ENCODE results near the gene PDXP. TPM values are rescaled to one million over a fixed set of nuclear protein-coding genes. Genes with fewer than 3 reads are reported as not detected.

Gene PDXP
- total and polyA plus RNA-seq, 2 of the 13 experiments (the other 11 are each of a cell fraction or from before 2014, with no cell fraction given), result 58.2 to 70.6 TPM

DNA sequence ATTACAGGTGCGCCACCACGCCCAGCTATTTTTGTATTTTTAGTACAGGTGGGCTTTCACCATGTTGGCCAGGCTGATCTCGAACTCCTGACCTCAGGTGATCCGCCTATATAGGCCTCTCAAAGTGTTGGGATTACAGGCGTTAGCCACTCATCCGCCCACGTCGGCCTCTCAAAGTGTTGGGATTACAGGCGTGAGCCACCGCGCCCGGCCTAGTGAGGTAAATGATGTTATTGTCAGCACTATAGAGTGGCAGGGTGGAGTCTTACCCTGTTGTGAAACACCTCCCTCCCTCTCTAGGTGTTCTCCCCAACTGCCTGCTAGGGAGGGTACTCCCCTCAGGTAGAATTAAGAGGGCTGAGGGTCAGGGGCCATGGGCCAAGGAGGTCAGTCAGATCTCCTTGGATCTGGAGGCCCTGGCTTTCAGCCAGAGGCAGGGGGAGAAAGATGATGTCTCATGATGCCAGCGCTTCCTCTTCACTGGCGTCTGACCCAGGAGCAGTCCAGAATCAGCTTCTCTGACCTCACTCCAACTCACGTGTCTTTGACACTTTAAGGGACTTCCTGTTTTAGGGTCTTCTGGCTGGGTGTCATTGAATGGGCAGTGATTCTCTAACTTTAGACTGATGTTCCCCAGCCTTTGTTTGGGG lies 47.9 kb upstream of the PDXP start:
- no peak for DNase-seq (ENCODE audit: low spot score)
- H2AFZ ChIP-seq (ENCODE audit: low read length), result no peak overlapping the region
- peaks cover 40% of the 10 kb centered on the region for H3K4me1 ChIP-seq (ENCODE audit: insufficient read depth, low read length)
- WGBS (ENCODE audit: low lambda C conversion rate), result 87% methylated on average over 15 of the region's 15 CpGs
- H3K4me3 ChIP-seq (replicated peaks in 1 of 3; ENCODE audit: insufficient read depth in 1 of 3, low read depth in 2 of 3, low read length in 3 of 3), result no peak overlapping the region
- H3K36me3 ChIP-seq (replicated peaks in 1 of 2; ENCODE audit: control insufficient read depth in 1 of 2, insufficient read depth in 2 of 2, low read length in 2 of 2), result peaks cover 2 to 9% of the 10 kb centered on the region in 2 experiments; a peak in 2 of 5 replicates
- in situ Hi-C loops (cut with HindIII; ENCODE audit: extremely low pct_ligation_motif_present, low pct_unique_long_range_greater_than_20kb), result no loop called here
- H3K27ac ChIP-seq (ENCODE audit: extremely low read length, insufficient read depth, low read length), result peak overlapping the region; percentile 97
- H3K27me3 ChIP-seq (ENCODE audit: control insufficient read depth in 1 of 2, insufficient read depth in 2 of 2, low read length in 2 of 2), result peaks cover 0 to 5% of the 10 kb centered on the region in 2 experiments; a peak in 1 of 5 replicates
- TF ChIP-seq, protein P1, sequence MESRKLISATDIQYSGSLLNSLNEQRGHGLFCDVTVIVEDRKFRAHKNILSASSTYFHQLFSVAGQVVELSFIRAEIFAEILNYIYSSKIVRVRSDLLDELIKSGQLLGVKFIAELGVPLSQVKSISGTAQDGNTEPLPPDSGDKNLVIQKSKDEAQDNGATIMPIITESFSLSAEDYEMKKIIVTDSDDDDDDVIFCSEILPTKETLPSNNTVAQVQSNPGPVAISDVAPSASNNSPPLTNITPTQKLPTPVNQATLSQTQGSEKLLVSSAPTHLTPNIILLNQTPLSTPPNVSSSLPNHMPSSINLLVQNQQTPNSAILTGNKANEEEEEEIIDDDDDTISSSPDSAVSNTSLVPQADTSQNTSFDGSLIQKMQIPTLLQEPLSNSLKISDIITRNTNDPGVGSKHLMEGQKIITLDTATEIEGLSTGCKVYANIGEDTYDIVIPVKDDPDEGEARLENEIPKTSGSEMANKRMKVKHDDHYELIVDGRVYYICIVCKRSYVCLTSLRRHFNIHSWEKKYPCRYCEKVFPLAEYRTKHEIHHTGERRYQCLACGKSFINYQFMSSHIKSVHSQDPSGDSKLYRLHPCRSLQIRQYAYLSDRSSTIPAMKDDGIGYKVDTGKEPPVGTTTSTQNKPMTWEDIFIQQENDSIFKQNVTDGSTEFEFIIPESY (CRISPR knock-in tag; IDR thresholded peaks at IDR 0.05), result 0 out of 2 replicates have a peak, but pooled peaks have one; percentile 15
- TF ChIP-seq CEBPB (IDR thresholded peaks at IDR 0.05; ENCODE audit: borderline replicate concordance, low read depth, low read length), result 0 out of 2 replicates have a peak, but pooled peaks have one; percentile 5
- no peak for TF ChIP-seq MYC (CRISPR knock-in tag; IDR thresholded peaks at IDR 0.05; ENCODE audit: borderline replicate concordance)
- peak; percentile 45; the same call in 1 of the 2 replicates for TF ChIP-seq ZNF7 (CRISPR knock-in tag; IDR thresholded peaks at IDR 0.05)
- ChIA-PET POLR2A (interaction anchor here (1.1 to 6.0 kb wide), 7 partner anchors 10 to 74 kb away, joined by 3 to 75 read pairs (median 5); partner anchors contain the start of genes PDXP and SH3BP1), CTCF (ENCODE audit: low intra/inter-chr PET ratio, low total read pairs) (no interaction called here)
- BruUV-seq (replicated peaks), result no TSS peak
- no peaks in the 10 kb centered on the region for H4K20me1 ChIP-seq (ENCODE audit: insufficient read depth, low read length)
- no peaks in the 10 kb centered on the region for H3K9me3 ChIP-seq (ENCODE audit: low read length)
- FAIRE-seq, result no peak
- intact Hi-C loops (cut with micrococcal nuclease; ENCODE audit: unreplicated experiment), result no loop called here
- peaks cover 20% of the 10 kb centered on the region for H3K79me2 ChIP-seq (ENCODE audit: insufficient read depth, low read length)
- H3K4me2 ChIP-seq (ENCODE audit: low read depth, low read length), result peak overlapping the region; percentile 90
- no peak for ATAC-seq
- H3K9ac ChIP-seq (ENCODE audit: insufficient read depth, low read depth, low read length), result no peak overlapping the region

DNA sequence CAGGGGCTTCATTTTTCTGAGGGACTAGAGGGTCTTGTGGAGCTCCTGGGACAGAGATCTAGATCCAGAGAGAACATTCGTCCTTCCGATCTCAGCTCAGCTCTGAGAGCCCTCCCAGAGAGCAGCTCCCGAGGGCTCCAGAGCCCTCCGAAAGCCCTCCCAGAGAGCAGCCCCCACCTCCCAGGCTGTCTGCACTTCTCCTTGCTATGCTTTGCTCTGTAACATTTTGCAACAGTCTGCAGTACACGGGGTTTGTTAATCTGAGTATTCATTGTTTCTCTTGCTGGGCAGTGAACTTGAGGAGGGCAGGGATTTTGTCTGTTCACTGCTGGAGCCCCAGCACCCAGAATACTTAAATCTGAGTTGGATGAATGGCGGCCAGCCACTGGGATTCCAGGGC lies 47.3 kb upstream of the PDXP start:
- H2AFZ ChIP-seq (ENCODE audit: low read length), result no peak overlapping the region
- peaks cover 20% of the 10 kb centered on the region for H3K79me2 ChIP-seq (ENCODE audit: insufficient read depth, low read length)
- in situ Hi-C loops (cut with HindIII; ENCODE audit: extremely low pct_ligation_motif_present, low pct_unique_long_range_greater_than_20kb), result no loop called here
- no peak overlapping the region for H3K4me3 ChIP-seq (replicated peaks in 1 of 3; ENCODE audit: insufficient read depth in 1 of 3, low read depth in 2 of 3, low read length in 3 of 3)
- H3K36me3 ChIP-seq (replicated peaks in 1 of 2; ENCODE audit: control insufficient read depth in 1 of 2, insufficient read depth in 2 of 2, low read length in 2 of 2), result peaks cover 4 to 11% of the 10 kb centered on the region in 2 experiments; a peak in 3 of 5 replicates
- no peak overlapping the region for H3K4me2 ChIP-seq (ENCODE audit: low read depth, low read length)
- POLR2A ChIA-PET, result interaction anchor here (6.0 kb wide), 1 partner anchor 22 kb away, joined by 75 read pairs; no protein-coding TSS in a partner anchor
- WGBS (ENCODE audit: low lambda C conversion rate), result 56% methylated on average over 4 of the region's 6 CpGs
- BruUV-seq (replicated peaks), result no TSS peak
- no peaks in the 10 kb centered on the region; a peak in 1 of 5 replicates for H3K27me3 ChIP-seq (ENCODE audit: control insufficient read depth in 1 of 2, insufficient read depth in 2 of 2, low read length in 2 of 2)
- no peak overlapping the region for H3K9ac ChIP-seq (ENCODE audit: insufficient read depth, low read depth, low read length)
- no peak for DNase-seq (ENCODE audit: low spot score)
- H3K9me3 ChIP-seq (ENCODE audit: low read length), result no peaks in the 10 kb centered on the region
- H4K20me1 ChIP-seq (ENCODE audit: insufficient read depth, low read length), result no peaks in the 10 kb centered on the region
- intact Hi-C loops (cut with micrococcal nuclease; ENCODE audit: unreplicated experiment), result no loop called here
- no peak for ATAC-seq
- no peak for FAIRE-seq
- H3K4me1 ChIP-seq (ENCODE audit: insufficient read depth, low read length), result peaks cover 40% of the 10 kb centered on the region
- CTCF ChIA-PET (ENCODE audit: low intra/inter-chr PET ratio, low total read pairs), result no interaction called here
- peak overlapping the region; percentile 15 for H3K27ac ChIP-seq (ENCODE audit: extremely low read length, insufficient read depth, low read length)
- TF ChIP-seq, protein P2, sequence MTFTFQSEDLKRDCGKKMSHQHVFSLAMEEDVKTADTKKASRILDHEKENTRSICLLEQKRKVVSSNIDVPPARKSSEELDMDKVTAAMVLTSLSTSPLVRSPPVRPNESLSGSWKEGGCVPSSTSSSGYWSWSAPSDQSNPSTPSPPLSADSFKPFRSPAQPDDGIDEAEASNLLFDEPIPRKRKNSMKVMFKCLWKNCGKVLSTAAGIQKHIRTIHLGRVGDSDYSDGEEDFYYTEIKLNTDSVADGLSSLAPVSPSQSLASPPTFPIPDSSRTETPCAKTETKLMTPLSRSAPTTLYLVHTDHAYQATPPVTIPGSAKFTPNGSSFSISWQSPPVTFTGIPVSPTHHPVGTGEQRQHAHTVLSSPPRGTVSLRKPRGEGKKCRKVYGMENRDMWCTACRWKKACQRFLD (CRISPR knock-in tag; IDR thresholded peaks at IDR 0.05; ENCODE audit: borderline replicate concordance), result no peak
- TF ChIP-seq JDP2 (CRISPR knock-in tag; IDR thresholded peaks at IDR 0.05; ENCODE audit: borderline replicate concordance) (no peak), SMYD3 (CRISPR knock-in tag; IDR thresholded peaks at IDR 0.05) (no peak), ZNF333 (CRISPR knock-in tag; IDR thresholded peaks at IDR 0.05; ENCODE audit: borderline replicate concordance) (no peak), MLLT10 (CRISPR knock-in tag; IDR thresholded peaks at IDR 0.05) (no peak), KDM5A (IDR thresholded peaks at IDR 0.05; ENCODE audit: borderline replicate concordance, low read length) (no peak)
- TF ChIP-seq, protein P3, sequence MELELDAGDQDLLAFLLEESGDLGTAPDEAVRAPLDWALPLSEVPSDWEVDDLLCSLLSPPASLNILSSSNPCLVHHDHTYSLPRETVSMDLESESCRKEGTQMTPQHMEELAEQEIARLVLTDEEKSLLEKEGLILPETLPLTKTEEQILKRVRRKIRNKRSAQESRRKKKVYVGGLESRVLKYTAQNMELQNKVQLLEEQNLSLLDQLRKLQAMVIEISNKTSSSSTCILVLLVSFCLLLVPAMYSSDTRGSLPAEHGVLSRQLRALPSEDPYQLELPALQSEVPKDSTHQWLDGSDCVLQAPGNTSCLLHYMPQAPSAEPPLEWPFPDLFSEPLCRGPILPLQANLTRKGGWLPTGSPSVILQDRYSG (CRISPR knock-in tag; IDR thresholded peaks at IDR 0.05), result no peak
- TF ChIP-seq, protein P4, sequence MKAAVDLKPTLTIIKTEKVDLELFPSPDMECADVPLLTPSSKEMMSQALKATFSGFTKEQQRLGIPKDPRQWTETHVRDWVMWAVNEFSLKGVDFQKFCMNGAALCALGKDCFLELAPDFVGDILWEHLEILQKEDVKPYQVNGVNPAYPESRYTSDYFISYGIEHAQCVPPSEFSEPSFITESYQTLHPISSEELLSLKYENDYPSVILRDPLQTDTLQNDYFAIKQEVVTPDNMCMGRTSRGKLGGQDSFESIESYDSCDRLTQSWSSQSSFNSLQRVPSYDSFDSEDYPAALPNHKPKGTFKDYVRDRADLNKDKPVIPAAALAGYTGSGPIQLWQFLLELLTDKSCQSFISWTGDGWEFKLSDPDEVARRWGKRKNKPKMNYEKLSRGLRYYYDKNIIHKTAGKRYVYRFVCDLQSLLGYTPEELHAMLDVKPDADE (CRISPR knock-in tag; IDR thresholded peaks at IDR 0.05), result no peak

All from HepG2 (cell line).